HG02938 (cell line): Measurements from ENCODE around the gene PTCD3.

Experiments used
- ATAC-seq: cut with Tn5 transposase; IDR thresholded peaks from one replicate; pipeline ENCODE4 v1.9.1; 2021; ENCODE audit warnings: mild to moderate bottlenecking, moderate library complexity; ENCODE audit not compliant: unreplicated experiment

Gene PTCD3

GRCh38 chr2:86081724-86082123 lies 24.3 kb upstream of the PTCD3 start:
- no peak for ATAC-seq

DNA sequence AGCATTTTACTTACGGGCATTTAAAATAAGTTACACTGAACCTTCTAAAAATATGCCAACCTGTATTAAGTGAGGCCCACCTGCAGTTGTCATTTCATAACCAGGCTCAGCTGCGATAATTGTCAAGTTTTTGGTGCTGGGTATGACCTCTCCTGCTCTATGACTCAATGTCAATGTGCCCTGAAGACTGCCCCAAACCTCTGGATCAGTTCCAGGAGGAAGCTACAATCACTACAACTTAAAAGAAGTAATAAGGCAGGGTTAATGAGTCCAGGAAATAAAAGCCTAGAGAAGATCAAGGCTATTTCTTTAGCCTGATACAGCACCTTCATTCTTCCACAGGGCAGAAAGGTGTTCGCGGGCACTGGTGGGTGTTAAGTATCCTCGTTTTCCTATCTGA lies 23.3 kb upstream of the PTCD3 start:
- no peak for ATAC-seq

DNA sequence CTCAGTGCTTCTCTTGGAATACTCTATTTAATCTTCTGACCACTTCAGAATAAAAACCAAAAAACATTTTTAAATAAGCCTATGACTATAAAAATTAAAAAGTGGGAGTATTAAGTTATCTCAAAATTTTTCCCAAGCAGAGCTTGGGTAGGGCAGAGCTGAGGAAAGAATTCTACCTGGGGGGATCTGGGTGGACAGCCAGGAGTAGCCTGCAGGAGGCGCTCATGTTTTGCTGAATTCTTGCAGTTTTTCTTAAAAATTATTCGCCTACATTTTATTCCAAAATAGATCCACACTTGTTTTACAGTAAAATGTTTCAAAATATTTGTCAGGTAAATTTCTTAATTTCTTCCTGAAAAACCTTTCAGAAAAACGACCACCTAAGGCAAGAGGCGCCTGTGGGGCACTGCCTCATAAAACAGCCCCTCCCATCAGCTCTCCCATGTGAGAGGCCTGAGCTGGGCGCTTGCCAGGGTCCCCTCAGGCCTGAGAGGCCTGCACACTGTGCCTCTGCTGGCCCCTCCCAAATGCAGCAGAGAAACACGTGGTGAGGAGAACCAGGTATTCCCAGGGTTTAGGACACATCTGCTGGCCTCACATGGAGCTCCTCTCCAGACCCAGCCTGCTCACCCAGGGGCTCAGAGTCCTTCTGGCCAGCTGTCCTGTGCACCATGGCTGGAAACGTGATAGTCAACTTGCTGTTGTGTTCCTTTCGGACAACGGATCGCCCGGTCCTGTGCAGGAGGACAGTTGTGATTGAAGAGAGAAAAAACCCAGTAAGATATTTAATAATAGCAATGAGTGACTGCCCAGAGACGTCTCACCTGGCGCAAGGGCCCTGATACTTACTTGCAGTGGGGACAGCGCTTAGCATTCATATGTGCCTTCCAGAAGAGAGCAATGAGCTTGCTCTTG lies 17.8 kb upstream of the PTCD3 start:
- no peak for ATAC-seq

DNA sequence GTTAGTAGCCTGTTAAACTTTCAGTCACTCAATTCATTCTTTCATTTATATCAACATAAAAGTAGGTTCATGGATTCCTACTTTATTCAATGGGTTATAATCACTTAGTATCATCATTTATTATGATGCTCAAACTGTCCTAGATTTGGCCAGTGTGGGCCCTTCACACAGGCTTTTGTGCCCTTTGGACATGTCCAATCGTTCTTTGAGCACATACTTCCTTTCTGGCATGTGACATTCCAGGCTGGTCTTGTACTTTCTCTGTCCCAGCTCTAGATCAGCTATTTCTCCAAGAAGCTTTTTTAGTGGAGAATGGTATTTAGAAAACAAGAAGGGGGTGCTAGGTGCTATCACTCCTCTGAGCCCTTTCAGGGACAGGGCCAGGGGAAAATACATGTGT lies 11.8 kb upstream of the PTCD3 start:
- no peak for ATAC-seq

DNA sequence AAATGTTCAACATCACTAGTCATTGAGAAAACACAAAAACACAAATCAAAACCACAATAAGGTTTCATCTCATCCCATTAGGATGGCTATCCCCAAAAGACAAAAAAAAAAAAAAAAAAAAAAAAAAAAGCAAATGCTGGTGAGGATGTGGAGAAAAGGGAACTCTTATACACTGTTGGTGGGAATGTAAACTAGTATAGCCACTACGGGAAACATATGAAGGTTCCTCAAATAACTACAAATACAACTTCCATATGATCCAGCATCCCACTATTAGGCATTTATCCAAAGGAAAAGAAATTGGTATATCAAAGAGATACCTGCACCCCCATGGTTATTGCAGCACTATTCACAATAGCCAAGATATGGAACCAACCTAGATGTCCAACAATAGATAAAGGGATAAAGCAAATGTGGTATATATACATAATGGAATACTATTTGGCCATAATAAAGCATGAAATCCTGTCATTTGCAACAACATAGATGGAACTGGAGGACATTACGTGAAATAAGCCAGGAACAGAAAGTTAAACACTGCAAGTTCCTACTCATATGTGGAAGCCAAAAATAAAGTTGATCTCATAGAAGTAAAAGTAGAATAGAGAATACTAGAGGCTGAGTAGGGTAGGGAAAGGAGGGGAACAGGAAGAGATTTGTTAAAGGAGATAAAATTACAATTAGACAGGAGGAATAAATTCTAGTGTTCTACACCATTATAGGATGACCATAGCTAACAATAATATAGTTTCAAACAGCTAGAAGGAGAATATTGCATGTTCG lies 8.7 kb upstream of the PTCD3 start:
- ATAC-seq = no peak

DNA sequence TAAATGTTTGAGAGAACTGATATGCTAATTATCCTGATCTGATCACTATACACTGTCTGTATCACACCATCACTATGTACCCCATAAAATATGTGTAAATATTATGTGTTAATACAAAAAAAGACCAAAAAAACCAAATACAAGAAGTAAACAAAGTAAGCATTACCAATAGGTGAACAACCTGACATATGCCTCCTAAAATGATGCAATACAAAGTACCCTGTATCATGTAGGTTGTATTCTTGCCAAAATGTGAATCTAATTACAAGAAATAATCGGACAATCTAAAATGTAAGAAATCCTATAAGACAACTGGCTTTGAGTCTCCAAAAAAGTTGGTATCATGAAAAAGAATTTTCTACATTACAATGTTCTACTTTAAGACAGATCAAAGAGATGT lies 8.1 kb upstream of the PTCD3 start:
- ATAC-seq = no peak

- no peak for ATAC-seq
Observed at GRCh38 chr2:86102157-86102556, 3.9 kb upstream of the PTCD3 start.

GRCh38 chr2:86105252-86105968 lies 625 bp upstream of the PTCD3 start, which contains the start of gene POLR1A:
POLR1A (minus strand) TSS chr2:86105886; CDS start chr2:86105776, 110 bp downstream.
- ATAC-seq = peak; percentile 63

DNA sequence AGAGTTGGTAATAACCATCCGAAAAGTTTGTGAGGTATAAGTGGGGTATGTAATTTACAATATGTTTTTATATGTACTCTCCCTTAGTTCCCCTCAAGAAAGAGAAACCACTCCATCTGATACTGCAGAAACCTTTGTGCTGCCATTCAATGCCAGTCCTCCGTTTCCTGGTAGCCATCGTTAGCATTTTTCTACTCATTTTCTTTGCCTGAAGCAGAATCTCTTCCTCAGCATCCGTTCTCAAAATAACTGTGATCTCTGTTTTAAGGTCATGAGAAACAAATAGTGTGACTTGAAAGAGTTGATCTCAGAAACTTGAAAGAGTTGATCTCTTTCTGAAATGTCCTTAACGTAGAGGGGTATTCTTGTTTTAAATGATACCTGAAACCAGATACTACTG lies 996 bp downstream of the PTCD3 start:
- no peak for ATAC-seq

DNA sequence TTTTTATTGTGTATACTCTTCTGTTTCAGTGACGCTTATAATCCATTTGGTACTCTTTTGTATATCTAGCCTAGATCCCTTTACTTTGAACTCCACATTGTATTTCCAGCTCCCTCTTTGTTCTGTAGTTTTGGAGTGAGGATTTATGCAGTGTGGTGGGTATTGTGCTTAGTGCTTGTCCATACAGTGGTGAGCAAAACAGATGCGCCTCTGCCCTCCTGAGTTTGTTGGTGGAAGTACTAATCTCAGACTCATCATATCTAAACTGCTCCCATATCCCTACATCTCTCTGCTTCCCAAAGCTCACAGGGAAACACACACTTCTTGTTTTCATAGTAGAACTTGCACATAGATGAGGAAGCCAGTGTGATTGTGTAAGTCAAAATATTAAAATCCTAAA lies 12.1 kb downstream of the PTCD3 start:
- ATAC-seq = no peak

DNA sequence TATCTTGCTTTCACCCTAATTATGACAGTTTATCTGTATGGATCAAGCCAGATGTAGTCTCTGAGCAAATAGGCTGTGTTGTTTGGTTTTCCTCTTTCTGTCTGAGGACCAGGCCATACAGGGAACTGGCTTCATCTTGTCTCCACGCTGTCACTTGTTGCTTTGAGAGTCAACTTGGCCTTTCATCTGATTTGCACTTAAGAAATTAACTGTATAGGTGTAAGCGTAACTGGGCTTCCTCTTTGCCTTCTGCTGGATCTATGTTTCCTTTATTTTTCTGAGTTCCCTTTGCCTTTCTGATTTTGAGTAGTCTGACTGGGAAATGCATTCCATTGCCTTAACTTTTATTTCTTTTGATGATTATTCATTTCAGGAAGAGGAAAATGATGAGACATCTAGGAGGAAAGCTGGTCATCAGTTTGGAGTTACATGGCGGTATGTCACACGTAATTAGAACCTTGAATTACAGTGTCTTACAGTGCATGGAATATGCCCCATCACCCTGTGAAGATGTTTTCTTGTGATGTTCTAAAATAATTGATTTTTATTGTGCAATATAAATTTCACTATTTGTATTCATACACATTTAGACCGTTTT lies 17.4 kb downstream of the PTCD3 start:
- no peak for ATAC-seq

- ATAC-seq = no peak
Observed at GRCh38 chr2:86124683-86125082, 18.6 kb downstream of the PTCD3 start.

DNA sequence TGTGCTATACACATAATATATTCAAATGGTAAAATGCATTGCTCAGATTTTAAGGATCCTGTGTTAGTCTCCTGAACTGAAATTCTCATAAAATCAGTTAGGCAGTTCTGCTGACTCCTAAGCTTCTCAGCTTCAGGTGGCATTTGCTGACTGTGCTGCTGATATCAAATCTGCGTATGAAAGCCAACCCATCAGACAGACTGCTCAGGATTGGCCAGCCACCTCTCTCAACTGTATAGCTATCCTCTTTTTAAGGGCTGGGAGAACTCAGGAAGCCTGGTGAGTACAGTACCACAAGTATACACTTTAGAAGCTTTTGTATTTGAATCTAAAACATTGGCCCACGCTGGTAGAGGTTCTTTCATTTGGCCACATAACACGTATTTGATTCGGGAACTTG lies 28.7 kb downstream of the PTCD3 start:
- ATAC-seq = no peak

GRCh38 chr2:86135653-86136052 lies 29.6 kb downstream of the PTCD3 start:
- ATAC-seq = no peak

DNA sequence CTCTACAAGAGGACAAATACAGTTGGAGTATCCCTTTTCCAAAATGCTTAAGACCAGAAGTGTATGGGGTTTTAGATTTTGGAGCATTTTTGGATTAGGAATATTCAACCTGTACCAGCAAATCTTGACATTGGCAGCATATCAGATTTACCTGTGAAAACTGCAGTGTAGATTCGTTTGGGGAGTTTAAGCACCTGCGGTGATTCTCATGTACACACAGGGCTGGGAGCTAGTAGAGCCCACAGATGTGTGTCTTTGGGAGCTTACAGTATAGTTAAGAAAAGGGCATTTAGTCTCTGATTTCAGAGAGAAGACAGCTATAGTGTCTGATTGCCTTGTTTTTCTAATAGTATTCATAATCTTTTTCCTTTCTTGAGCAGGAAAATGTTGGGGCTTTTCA lies 30.1 kb downstream of the PTCD3 start:
- no peak for ATAC-seq

DNA sequence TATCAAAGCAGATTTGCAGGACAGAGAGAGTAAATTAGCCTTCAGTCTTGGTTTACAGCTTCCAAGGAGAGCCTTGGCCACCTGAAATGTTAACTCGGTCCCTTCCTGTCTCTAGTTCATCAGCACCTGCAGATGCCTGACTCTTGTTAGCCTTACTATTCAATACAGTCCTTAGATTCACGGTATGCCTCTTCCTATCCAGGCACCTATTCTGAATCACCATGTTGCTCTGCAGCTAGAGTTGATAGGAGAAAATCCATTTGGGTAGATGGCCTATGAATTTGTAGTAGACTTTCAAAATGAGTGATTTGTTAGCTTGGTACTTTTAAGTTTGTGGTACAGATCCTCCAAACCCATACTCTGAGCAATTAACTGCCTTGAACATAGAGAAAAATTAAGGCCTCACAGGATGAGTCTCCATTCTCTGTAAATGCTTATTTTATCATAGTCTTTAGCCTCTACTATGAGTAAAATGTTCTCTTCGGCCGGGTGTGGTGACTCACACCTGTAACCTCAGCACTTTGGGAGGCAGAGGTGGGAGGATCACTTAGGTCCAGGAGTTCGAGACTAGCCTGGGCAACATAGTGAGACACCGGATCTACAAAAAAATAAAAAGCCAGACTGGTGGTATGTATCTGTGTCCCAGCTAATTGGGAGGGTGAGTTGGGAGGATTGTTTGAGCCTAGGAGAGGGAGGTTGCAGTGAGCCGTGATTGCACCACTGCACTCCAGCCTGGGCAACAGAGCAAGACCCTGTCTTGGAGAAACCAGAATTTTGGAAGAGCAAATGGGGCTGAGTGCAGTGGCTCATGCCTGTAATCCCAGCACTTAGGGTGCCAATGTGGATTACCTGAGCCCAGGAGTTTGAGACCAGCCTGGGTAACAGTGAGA lies 32.9 kb downstream of the PTCD3 start:
- no peak for ATAC-seq

DNA sequence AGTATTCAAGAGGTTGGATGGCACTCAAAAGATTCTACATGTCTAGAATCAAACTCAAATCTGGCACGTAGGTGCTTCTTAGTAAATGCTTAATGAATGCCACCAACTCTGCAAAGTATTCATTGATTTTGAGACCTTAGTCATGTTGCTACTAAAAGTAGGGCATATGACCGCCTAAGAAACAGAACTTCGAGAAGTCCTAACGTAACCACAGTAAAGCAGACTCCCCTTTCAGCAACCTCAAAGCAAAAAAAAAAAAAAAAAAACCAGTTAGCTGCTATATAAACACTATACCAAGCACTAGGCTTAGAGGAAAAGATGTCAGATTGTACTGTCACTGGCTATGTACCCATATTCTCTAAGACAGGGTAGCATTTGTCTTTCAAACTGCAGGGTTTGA lies 33.9 kb downstream of the PTCD3 start:
- ATAC-seq = no peak

GRCh38 chr2:86140969-86141392 lies 34.9 kb downstream of the PTCD3 start:
- ATAC-seq = no peak

DNA sequence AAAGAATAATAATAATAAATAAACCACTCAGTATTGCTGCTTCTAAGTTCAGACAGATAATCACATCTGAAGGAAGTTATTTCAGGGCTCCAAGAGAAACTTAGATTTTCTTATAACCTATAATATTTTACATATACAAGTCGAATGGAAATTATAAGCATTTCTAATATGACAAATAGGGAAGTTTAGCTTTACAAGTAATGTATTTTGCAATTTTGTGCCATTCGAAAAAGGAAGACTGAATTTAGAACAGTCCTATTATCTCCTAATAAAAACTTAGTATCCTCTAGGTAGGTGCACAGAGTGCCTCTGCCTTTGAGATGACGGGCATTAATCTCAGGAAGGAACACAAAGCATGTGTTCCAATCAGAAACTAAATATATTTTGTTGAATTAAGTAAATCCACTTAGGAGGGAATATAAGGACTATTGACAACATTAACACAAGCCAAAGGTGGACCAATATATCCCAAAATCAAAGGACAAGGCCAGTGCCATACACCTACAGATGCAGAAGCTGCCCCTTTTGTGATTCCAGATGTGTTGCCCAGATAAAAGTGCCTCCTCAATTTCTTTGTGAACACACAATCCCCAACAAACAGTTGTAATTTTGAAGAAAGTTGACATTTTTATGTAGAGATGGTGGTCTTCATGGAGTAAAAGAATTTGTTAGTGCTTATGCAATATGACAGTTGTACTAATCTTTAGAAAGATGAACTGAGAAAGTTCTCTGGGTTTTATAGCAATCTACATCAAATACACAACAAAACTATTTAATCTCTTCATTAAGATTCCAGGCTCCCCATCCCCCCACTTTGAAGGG lies 36.6 kb downstream of the PTCD3 start:
- ATAC-seq = no peak
